HG03565 (cell line): ENCODE results near the gene PCSK6.

Source experiments
- ATAC-seq: cut with Tn5 transposase; IDR thresholded peaks from one replicate; pipeline ENCODE4 v1.9.1; 2021; ENCODE audit warnings: mild to moderate bottlenecking, moderate library complexity; ENCODE audit not compliant: unreplicated experiment

The PCSK6 gene

GRCh38 chr15:101489599-101490407 lies at the start of gene PCSK6:
TSS of gene PCSK6 (minus strand) at chr15:101489707. CDS start at chr15:101489670, 37 bp downstream.
- ATAC-seq, result no peak

- no peak for ATAC-seq
Observed at GRCh38 chr15:101538996-101539395, 49.5 kb upstream of the PCSK6 start.

GRCh38 chr15:101538177-101538576 lies 48.7 kb upstream of the PCSK6 start:
- no peak for ATAC-seq

GRCh38 chr15:101537483-101538080 lies 48.1 kb upstream of the PCSK6 start:
- ATAC-seq, result no peak

- ATAC-seq, result no peak
Observed at GRCh38 chr15:101536875-101537405, 47.4 kb upstream of the PCSK6 start.

GRCh38 chr15:101536166-101536874 lies 46.8 kb upstream of the PCSK6 start:
- ATAC-seq, result no peak

- ATAC-seq, result no peak
Observed at GRCh38 chr15:101535170-101535902, 45.8 kb upstream of the PCSK6 start.

- ATAC-seq, result no peak
Observed at GRCh38 chr15:101534376-101534970, 45.0 kb upstream of the PCSK6 start.

- ATAC-seq, result no peak
Observed at GRCh38 chr15:101533371-101534140, 44.0 kb upstream of the PCSK6 start.

GRCh38 chr15:101532865-101533264 lies 43.4 kb upstream of the PCSK6 start:
- ATAC-seq, result no peak

- ATAC-seq, result no peak
Observed at GRCh38 chr15:101531170-101531569, 41.7 kb upstream of the PCSK6 start.

GRCh38 chr15:101530224-101530958 lies 40.9 kb upstream of the PCSK6 start:
- ATAC-seq, result no peak

- no peak for ATAC-seq
Observed at GRCh38 chr15:101528917-101529299, 39.4 kb upstream of the PCSK6 start.

GRCh38 chr15:101528108-101528916 lies 38.8 kb upstream of the PCSK6 start:
- no peak for ATAC-seq

- no peak for ATAC-seq
Observed at GRCh38 chr15:101526890-101527289, 37.4 kb upstream of the PCSK6 start.

- no peak for ATAC-seq
Observed at GRCh38 chr15:101526442-101526841, 36.9 kb upstream of the PCSK6 start.

GRCh38 chr15:101526021-101526420 lies 36.5 kb upstream of the PCSK6 start:
- ATAC-seq, result no peak

- ATAC-seq, result no peak
Observed at GRCh38 chr15:101525087-101525669, 35.7 kb upstream of the PCSK6 start.
